Gastroesophageal sphincter (tissue), 4 donors: Measurements from ENCODE around the gene ACTL7B. TPM values are rescaled to one million over a fixed set of nuclear protein-coding genes. Genes with fewer than 3 reads are reported as not detected.
A peak's percentile ranks its signal among the peaks of the same experiment; 100 is the strongest.

Source experiments
- ATAC-seq: fragments of 150-250 bp; one replicate; pipeline ENCODE4 v1.9.1; 2016; ENCODE audit warnings: mild to moderate bottlenecking, moderate library complexity
- H3K27ac ChIP-seq, 4 donors: fragments of 200-600 bp; sonication (generic) in 3 of 4; 1 replicate in 3 of 4; 2 replicates in 1 of 4; pipeline ENCODE4 v1.5.1; 2016 to 2019
- H3K27me3 ChIP-seq: fragments of 200-600 bp; sonication (generic); one replicate; pipeline ENCODE4 v1.5.1; 2019
- H3K36me3 ChIP-seq, 2 donors: fragments of 200-600 bp; sonication (generic); one replicate each; pipeline ENCODE4 v1.5.1; 2019; ENCODE audit warnings: control low read depth in 1 of 2
- H3K4me1 ChIP-seq, 3 donors: fragments of 200-600 bp; sonication (generic); 1 replicate in 2 of 3; 2 replicates in 1 of 3; pipeline ENCODE4 v1.5.1; 2016 to 2019; ENCODE audit warnings: control low read depth in 2 of 3
- H3K4me3 ChIP-seq, 2 donors: fragments of 200-600 bp; sonication (generic); one replicate each; pipeline ENCODE4 v1.5.1; 2019; ENCODE audit warnings: mild to moderate bottlenecking in 1 of 2, moderate library complexity in 1 of 2
- H3K9me3 ChIP-seq, 3 donors: fragments of 200-600 bp; sonication (generic); one replicate each; pipeline ENCODE4 v1.5.1; 2017 to 2019; ENCODE audit warnings: control low read depth in 2 of 3
- EP300 ChIP-seq: sonication (generic); formaldehyde crosslinking; IDR thresholded peaks from one replicate; pipeline ENCODE4 v1.6.1; 2017; ENCODE audit warnings: antibody characterized with exemption, mild to moderate bottlenecking
- POLR2A ChIP-seq, 2 donors: fragments of 450-650 bp; IDR thresholded peaks; one replicate each; pipeline ENCODE4 v1.6.1; 2017; ENCODE audit warnings: antibody characterized with exemption in 2 of 2, mild to moderate bottlenecking in 2 of 2, moderate library complexity in 1 of 2
- POLR2AphosphoS5 ChIP-seq: sonication (generic); formaldehyde crosslinking; IDR thresholded peaks from one replicate; pipeline ENCODE4 v1.6.1; 2017; ENCODE audit warnings: antibody characterized with exemption
- WGBS, 2 donors: methylation state at CpG; one replicate each; pipeline ENCODE4 v1.1.5; 2018; ENCODE audit warnings: low coverage in 1 of 2; 5-methylcytosine and 5-hydroxymethylcytosine counted together
- total RNA-seq, 4 donors: library from RNA; depleted of rRNA; stranded (reverse); fragments of >200 nt; gene quantifications; one replicate each; pipeline ENCODE4 v1.1.0, GENCODE V29; 2016
- TF ChIP-seq, protein P1 (sequence below), 4 experiments: fragments of 200-600 bp in 2 of 4; fragments of 450-650 bp in 2 of 4; sonication (generic) in 1 of 4; IDR thresholded peaks; one replicate each; pipeline ENCODE4 v1.5.1; 2017 to 2019; ENCODE audit warnings: antibody characterized with exemption in 4 of 4, mild to moderate bottlenecking in 2 of 4, moderate library complexity in 2 of 4

The ACTL7B gene
- total RNA-seq, 4 donors from 2014 or later = not detected

- Histone ChIP-seq H3K4me1 (no peaks in the 10 kb centered on the region), H3K4me3 (no peak overlapping the region), H3K27ac (no peak overlapping the region), H3K27me3 (no peaks in the 10 kb centered on the region), H3K9me3 (no peaks in the 10 kb centered on the region), H3K36me3 (no peaks in the 10 kb centered on the region)
- TF ChIP-seq EP300 (no peak), POLR2A (IDR thresholded peaks at IDR 0.05) (no peak), POLR2AphosphoS5 (no peak)
- TF ChIP-seq, protein P1, sequence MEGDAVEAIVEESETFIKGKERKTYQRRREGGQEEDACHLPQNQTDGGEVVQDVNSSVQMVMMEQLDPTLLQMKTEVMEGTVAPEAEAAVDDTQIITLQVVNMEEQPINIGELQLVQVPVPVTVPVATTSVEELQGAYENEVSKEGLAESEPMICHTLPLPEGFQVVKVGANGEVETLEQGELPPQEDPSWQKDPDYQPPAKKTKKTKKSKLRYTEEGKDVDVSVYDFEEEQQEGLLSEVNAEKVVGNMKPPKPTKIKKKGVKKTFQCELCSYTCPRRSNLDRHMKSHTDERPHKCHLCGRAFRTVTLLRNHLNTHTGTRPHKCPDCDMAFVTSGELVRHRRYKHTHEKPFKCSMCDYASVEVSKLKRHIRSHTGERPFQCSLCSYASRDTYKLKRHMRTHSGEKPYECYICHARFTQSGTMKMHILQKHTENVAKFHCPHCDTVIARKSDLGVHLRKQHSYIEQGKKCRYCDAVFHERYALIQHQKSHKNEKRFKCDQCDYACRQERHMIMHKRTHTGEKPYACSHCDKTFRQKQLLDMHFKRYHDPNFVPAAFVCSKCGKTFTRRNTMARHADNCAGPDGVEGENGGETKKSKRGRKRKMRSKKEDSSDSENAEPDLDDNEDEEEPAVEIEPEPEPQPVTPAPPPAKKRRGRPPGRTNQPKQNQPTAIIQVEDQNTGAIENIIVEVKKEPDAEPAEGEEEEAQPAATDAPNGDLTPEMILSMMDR (IDR thresholded peaks at IDR 0.05) = no peak
- no peak for ATAC-seq
- 62 to 64% methylated on average over 3 to 10 of the region's 10 CpGs for WGBS, 2 donors
Observed at GRCh38 chr9:108816037-108816436, 39.7 kb downstream of the ACTL7B start.

DNA sequence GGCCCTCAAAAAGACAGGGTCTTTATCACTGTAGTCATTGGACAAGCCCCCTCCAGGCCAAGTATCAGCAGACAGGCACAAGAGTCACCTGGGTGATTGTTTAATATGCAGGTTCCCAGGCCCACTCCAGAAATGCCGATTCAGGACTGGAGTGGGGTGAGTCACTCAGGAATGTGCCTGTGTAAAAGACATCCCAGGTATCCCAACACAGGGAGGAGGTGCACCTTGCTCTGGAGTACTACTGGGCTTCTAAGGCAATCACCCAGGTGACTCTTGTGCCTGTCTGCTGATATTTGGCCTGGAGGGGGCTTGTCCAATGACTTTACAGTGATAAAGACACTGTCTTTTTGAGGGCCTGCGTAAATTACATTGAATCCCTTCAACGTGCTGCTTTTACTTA is 40.6 kb downstream of the ACTL7B start:
- Histone ChIP-seq H3K27ac (no peak overlapping the region), H3K36me3 (no peaks in the 10 kb centered on the region), H3K4me3 (no peak overlapping the region), H3K27me3 (no peaks in the 10 kb centered on the region), H3K4me1 (no peaks in the 10 kb centered on the region), H3K9me3 (no peaks in the 10 kb centered on the region)
- TF ChIP-seq POLR2AphosphoS5 (no peak), EP300 (no peak), POLR2A (IDR thresholded peaks at IDR 0.05) (no peak)
- TF ChIP-seq, protein P1 (IDR thresholded peaks at IDR 0.05) = no peak
- WGBS, 2 donors = 89 to 93% methylated on average over 2 to 3 of the region's 3 CpGs
- ATAC-seq = no peak

- Histone ChIP-seq H3K36me3 (no peaks in the 10 kb centered on the region), H3K27me3 (no peaks in the 10 kb centered on the region), H3K4me3 (no peak overlapping the region), H3K27ac (no peak overlapping the region), H3K9me3 (no peaks in the 10 kb centered on the region), H3K4me1 (no peaks in the 10 kb centered on the region)
- TF ChIP-seq, protein P1 (IDR thresholded peaks at IDR 0.05) = peak in 1 of 4 experiments; percentile 30
- no peak for TF ChIP-seq EP300
- WGBS, 2 donors = 88 to 96% methylated on average over 2 of the region's 2 CpGs
- no peak for ATAC-seq
Observed at GRCh38 chr9:108813951-108814601, 41.7 kb downstream of the ACTL7B start.

DNA sequence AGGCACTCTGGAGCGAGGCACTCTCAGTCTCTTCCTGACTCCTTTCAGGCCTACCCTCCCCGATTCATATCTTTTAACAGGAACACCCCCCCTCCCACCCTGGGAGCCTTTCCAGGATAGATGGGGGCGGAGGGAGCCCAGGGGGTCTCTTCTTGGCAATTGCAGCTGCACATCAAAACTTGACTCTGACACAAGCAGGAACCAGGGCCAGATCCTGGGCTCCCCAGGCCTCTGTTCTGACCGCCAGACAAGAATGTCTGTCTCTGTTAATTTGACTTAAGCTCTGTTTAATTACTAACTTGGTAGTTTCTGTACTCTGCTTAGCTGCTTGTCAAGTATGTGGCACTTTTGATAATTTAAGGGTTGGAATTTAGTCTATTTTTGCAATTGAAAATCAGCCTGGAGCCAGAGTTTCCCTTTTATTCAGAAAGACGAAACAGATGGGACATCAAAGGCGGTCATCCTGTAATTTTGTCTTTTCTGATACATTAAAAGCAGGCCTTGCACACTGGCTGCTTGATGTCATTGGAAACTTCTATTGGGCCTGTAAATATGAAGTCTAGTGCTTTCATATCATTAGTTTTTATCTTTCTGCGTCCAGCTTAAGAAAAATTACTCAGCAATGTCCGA is 43.3 kb downstream of the ACTL7B start:
- H3K27ac ChIP-seq = no peak overlapping the region
- H3K9me3 ChIP-seq = no peaks in the 10 kb centered on the region
- 64 to 81% methylated on average over 5 to 8 of the region's 8 CpGs for WGBS, 2 donors
- ATAC-seq = no peak
- H3K36me3 ChIP-seq = no peaks in the 10 kb centered on the region
- H3K4me3 ChIP-seq = no peak overlapping the region
- no peaks in the 10 kb centered on the region for H3K4me1 ChIP-seq
- TF ChIP-seq, protein P1 (IDR thresholded peaks at IDR 0.05) = no peak
- TF ChIP-seq POLR2A (IDR thresholded peaks at IDR 0.05) (no peak), POLR2AphosphoS5 (no peak), EP300 (no peak)
- H3K27me3 ChIP-seq = no peaks in the 10 kb centered on the region

GRCh38 chr9:108811944-108812343 is 43.8 kb downstream of the ACTL7B start:
- no peak for ATAC-seq
- H3K4me3 ChIP-seq = no peak overlapping the region
- TF ChIP-seq EP300 = no peak
- no peak for TF ChIP-seq POLR2AphosphoS5
- TF ChIP-seq POLR2A (IDR thresholded peaks at IDR 0.05) = no peak
- 40 to 58% methylated on average over 1 of the region's 1 CpG for WGBS, 2 donors
- H3K27me3 ChIP-seq = no peaks in the 10 kb centered on the region
- no peaks in the 10 kb centered on the region for H3K9me3 ChIP-seq
- H3K27ac ChIP-seq = no peak overlapping the region
- no peaks in the 10 kb centered on the region for H3K4me1 ChIP-seq
- no peaks in the 10 kb centered on the region for H3K36me3 ChIP-seq
